HCT116 (cell line): ENCODE results near the gene CDH4. TPM values are rescaled to one million over a fixed set of nuclear protein-coding genes. Genes with fewer than 3 reads are reported as not detected.

ENCODE experiments used
- ATAC-seq: fragments of 200-7000 bp; cut with Tn5 transposase; 2 replicates; pipeline ENCODE4 v1.9.1; 2020; ENCODE audit warnings: mild to moderate bottlenecking, moderate library complexity
- BruUV-seq: library from RNA; stranded (reverse); fragments of 400-500 nt; replicated peaks from 2 replicates; lab custom pipeline; 2021; lab: Mats Ljungman, UMichigan
- CTCF ChIA-PET: fragments of 300-600 bp; sonication (Branson Sonifier 250); formaldehyde crosslinking; loops from one replicate; lab custom pipeline; 2021; ENCODE audit warnings: antibody characterized with exemption; lab: Charles Lee
- POLR2A ChIA-PET: fragments of 300-600, 350-600 bp; sonication (Branson Sonifier 250); formaldehyde crosslinking; loops from one replicate; lab custom pipeline; 2021; ENCODE audit warnings: antibody characterized with exemption; lab: Charles Lee
- RAD21 ChIA-PET, 2 experiments: fragments of 300-600 bp; sonication (Branson Sonifier 250); formaldehyde crosslinking; loops; one replicate each; lab custom pipeline; 2023; ENCODE audit warnings: low total read pairs in 2 of 2; ENCODE audit not compliant: uncharacterized antibody in 2 of 2, unreplicated experiment in 2 of 2, low non-redundant PET in 1 of 2; lab: Charles Lee
- DNase-seq: peaks from one replicate; pipeline ENCODE4 v3.0.0-alpha.2; 2010; ENCODE audit warnings: low read depth, low spot score
- H2AFZ ChIP-seq: fragments of 200-600 bp; shearing (Covaris generic), sonication (generic); 2 replicates; pipeline ENCODE4 v1.6.1; 2017; ENCODE audit warnings: low read depth, mixed run types, mixed read lengths, antibody characterized with exemption, low read length; ENCODE audit not compliant: poor library complexity, severe bottlenecking
- H3K27ac ChIP-seq: 2 replicates; pipeline ENCODE4 v1.5.1; 2012; ENCODE audit warnings: low read depth, low read length
- H3K27me3 ChIP-seq: fragments of 200-600 bp; sonication (generic); 2 replicates; pipeline ENCODE4 v1.6.1; 2016; ENCODE audit warnings: mixed run types, low read length, mixed read lengths; ENCODE audit not compliant: insufficient read depth
- H3K36me3 ChIP-seq, 2 experiments: fragments of 200-500 bp in 1 of 2; fragments of 200-600 bp in 1 of 2; sonication (Bioruptor generic) in 1 of 2; sonication (generic) in 1 of 2; 2 replicates each; pipeline versions ENCODE4 v1.5.1 to v1.6.1; 2014 to 2016; ENCODE audit warnings: low read length in 2 of 2, inconsistent platforms in 1 of 2, mixed read lengths in 1 of 2, mixed run types in 1 of 2; ENCODE audit not compliant: insufficient read depth in 2 of 2, control insufficient read depth in 1 of 2
- H3K4me1 ChIP-seq, 2 experiments: fragments of 200-600 bp in 1 of 2; sonication (generic) in 1 of 2; 2 replicates each; pipeline versions ENCODE4 v1.5.1 to v1.6.1; 2012 to 2017; ENCODE audit warnings: low read length in 2 of 2, inconsistent platforms in 1 of 2, mild to moderate bottlenecking in 1 of 2, mixed read lengths in 1 of 2, mixed run types in 1 of 2, moderate library complexity in 1 of 2; ENCODE audit not compliant: insufficient read depth in 2 of 2, control insufficient read depth in 1 of 2
- H3K4me2 ChIP-seq: fragments of 200-600 bp; sonication (generic); 2 replicates; pipeline ENCODE4 v1.6.1; 2017; ENCODE audit warnings: mixed run types, low read length, mixed read lengths
- H3K4me3 ChIP-seq, 2 experiments: fragments of 200-600 bp in 1 of 2; sonication (generic) in 1 of 2; replicated peaks in 1 of 2; 2 replicates each; pipeline ENCODE4 v1.5.1; 2011 to 2016; ENCODE audit warnings: low read length in 2 of 2, control low read depth in 1 of 2, low read depth in 1 of 2, mild to moderate bottlenecking in 1 of 2, mixed read lengths in 1 of 2, mixed run types in 1 of 2
- H3K79me2 ChIP-seq: fragments of 200-600 bp; sonication (generic); 2 replicates; pipeline ENCODE4 v1.6.1; 2017; ENCODE audit warnings: mild to moderate bottlenecking, mixed run types, low read length, moderate library complexity, mixed read lengths; ENCODE audit not compliant: insufficient read depth
- H3K9ac ChIP-seq: fragments of 200-600 bp; sonication (generic); 2 replicates; pipeline ENCODE4 v1.6.1; 2016; ENCODE audit warnings: low read length, mixed read lengths
- H3K9me2 ChIP-seq: fragments of 200-600 bp; sonication (generic), shearing (Covaris generic); 2 replicates; pipeline ENCODE4 v1.6.1; 2017; ENCODE audit warnings: mixed run types, mild to moderate bottlenecking, moderate library complexity; ENCODE audit not compliant: insufficient read depth
- H3K9me3 ChIP-seq, 2 experiments: fragments of 200-500 bp in 1 of 2; fragments of 200-600 bp in 1 of 2; sonication (Bioruptor generic) in 1 of 2; sonication (generic) in 1 of 2; 2 replicates each; pipeline ENCODE4 v1.6.1; 2014 to 2017; ENCODE audit warnings: low read length in 2 of 2, mixed read lengths in 2 of 2, inconsistent platforms in 1 of 2, low read depth in 1 of 2, mild to moderate bottlenecking in 1 of 2, mixed run types in 1 of 2, moderate library complexity in 1 of 2; ENCODE audit not compliant: control insufficient read depth in 1 of 2, insufficient read depth in 1 of 2
- H4K20me1 ChIP-seq: fragments of 200-600 bp; sonication (generic), shearing (Covaris generic); 2 replicates; pipeline ENCODE4 v1.6.1; 2017; ENCODE audit warnings: mixed run types, mild to moderate bottlenecking, moderate library complexity; ENCODE audit not compliant: insufficient read depth
- CEBPB ChIP-seq: IDR thresholded peaks from 2 replicates; pipeline ENCODE4 v1.6.1; 2012; ENCODE audit warnings: low read depth
- EGR1 ChIP-seq: IDR thresholded peaks from 2 replicates; pipeline ENCODE4 v1.6.1; 2012; ENCODE audit warnings: low read depth
- ELF1 ChIP-seq: IDR thresholded peaks from 2 replicates; pipeline ENCODE4 v1.6.1; 2012; ENCODE audit warnings: low read depth, borderline replicate concordance
- EZH2 ChIP-seq: fragments of 200-600 bp; sonication (generic); IDR thresholded peaks from 2 replicates; pipeline ENCODE4 v1.6.1; 2017; ENCODE audit warnings: antibody characterized with exemption, mixed run types
- EZH2phosphoT487 ChIP-seq: fragments of 200-600 bp; IDR thresholded peaks from 2 replicates; pipeline ENCODE4 v1.6.1; 2018; ENCODE audit warnings: antibody characterized with exemption, borderline replicate concordance
- JUND ChIP-seq: IDR thresholded peaks from 2 replicates; pipeline ENCODE4 v1.6.1; 2012
- POLR2A ChIP-seq: IDR thresholded peaks from 2 replicates; pipeline ENCODE4 v1.7.0; 2011; ENCODE audit warnings: borderline replicate concordance; ENCODE audit not compliant: insufficient read depth, insufficient read length; ENCODE audit errors: extremely low read depth
- RAD21 ChIP-seq: IDR thresholded peaks from 2 replicates; pipeline ENCODE4 v1.6.1; 2012; ENCODE audit warnings: low read depth, mild to moderate bottlenecking
- SIN3A ChIP-seq: IDR thresholded peaks from 2 replicates; pipeline ENCODE4 v1.6.1; 2012; ENCODE audit warnings: low read depth
- SP1 ChIP-seq: IDR thresholded peaks from 2 replicates; pipeline ENCODE4 v1.6.1; 2012; ENCODE audit warnings: low read depth
- SRF ChIP-seq: IDR thresholded peaks from 2 replicates; pipeline ENCODE4 v1.6.1; 2012; ENCODE audit warnings: low read depth
- TCF7L2 ChIP-seq: IDR thresholded peaks from 2 replicates; pipeline ENCODE4 v1.7.0; 2011; ENCODE audit warnings: borderline replicate concordance, inconsistent platforms; ENCODE audit not compliant: insufficient read depth, insufficient read length; ENCODE audit errors: extremely low read depth
- YY1 ChIP-seq: IDR thresholded peaks from 2 replicates; pipeline ENCODE4 v1.6.1; 2011; ENCODE audit warnings: low read length, low read depth, moderate library complexity, mild to moderate bottlenecking; ENCODE audit not compliant: insufficient replicate concordance; ENCODE audit errors: extremely low read depth
- ZFX ChIP-seq: fragments of 450-650 bp; IDR thresholded peaks from 2 replicates; pipeline ENCODE4 v1.6.1; 2017
- ZNF274 ChIP-seq: fragments of 200-500 bp; sonication (Bioruptor generic); IDR thresholded peaks from 2 replicates; pipeline ENCODE4 v1.6.1; 2014; ENCODE audit warnings: mild to moderate bottlenecking, low read depth, low read length, inconsistent platforms
- intact Hi-C: fragments of 100-400 bp; cut with micrococcal nuclease; formaldehyde crosslinking; loops from 2 replicates; pipeline ENCODE4 v1.10.0; 2022
- total RNA-seq: library from RNA; stranded (reverse); gene quantifications from one replicate; pipeline ENCODE4 v1.2.1, GENCODE V29; 2021; ENCODE audit not compliant: unreplicated experiment
- TF ChIP-seq, protein P1 (sequence below): IDR thresholded peaks from 2 replicates; pipeline ENCODE4 v1.6.1; 2011; ENCODE audit warnings: mild to moderate bottlenecking, low read length, moderate library complexity; ENCODE audit not compliant: insufficient replicate concordance; ENCODE audit errors: extremely low read depth
- TF ChIP-seq, protein P2 (sequence below): IDR thresholded peaks from 2 replicates; pipeline ENCODE4 v1.6.1; 2012
- TF ChIP-seq, protein P3 (sequence below), 3 experiments: fragments of 200-600 bp in 1 of 3; sonication (generic) in 1 of 3; IDR thresholded peaks in 2 of 3; conservative IDR thresholded peaks in 1 of 3; 2 replicates each; pipeline ENCODE4 v1.5.1; 2012 to 2017; ENCODE audit warnings: low read depth in 2 of 3, low read length in 2 of 3, antibody characterized with exemption in 1 of 3, borderline replicate concordance in 1 of 3, control low read depth in 1 of 3, mild to moderate bottlenecking in 1 of 3, mixed read lengths in 1 of 3, mixed run types in 1 of 3, moderate library complexity in 1 of 3; ENCODE audit not compliant: insufficient read depth in 1 of 3
- TF ChIP-seq, protein P4 (sequence below): IDR thresholded peaks from 2 replicates; pipeline ENCODE4 v1.6.1; 2012; ENCODE audit warnings: low read depth
- TF ChIP-seq, protein P5 (sequence below): IDR thresholded peaks from 2 replicates; pipeline ENCODE4 v1.6.1; 2012

CDH4 gene
- total RNA-seq, 1 experiment from 2014 or later, result not detected

DNA sequence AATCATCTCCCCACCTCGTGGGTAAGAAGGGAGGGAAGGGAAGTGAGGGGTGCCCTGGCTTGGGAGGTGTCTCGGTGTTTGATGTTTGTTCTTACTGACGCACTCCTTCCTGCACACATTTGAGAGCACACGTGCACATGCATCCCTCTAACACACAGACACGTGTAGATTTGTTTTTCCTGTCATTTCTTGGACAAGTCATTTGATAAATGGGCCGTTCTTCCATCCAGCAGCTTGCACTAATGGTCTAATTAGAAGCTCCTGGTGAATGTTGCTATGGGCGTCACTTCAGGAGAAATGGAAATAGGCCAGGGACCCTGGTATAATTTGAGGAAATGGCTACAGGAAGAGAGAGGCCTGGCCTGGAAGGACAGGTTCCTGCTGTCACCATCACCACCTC, 352.5 kb downstream of the CDH4 start:
- ChIA-PET CTCF (no interaction called here), RAD21 (no interaction called here)

More for the DNA sequence above, 352.5 kb downstream of the CDH4 start:
- Histone ChIP-seq H3K9me3 (no peaks in the 10 kb centered on the region), H3K4me2 (no peak overlapping the region), H3K27me3 (no peaks in the 10 kb centered on the region), H3K4me1 (no peaks in the 10 kb centered on the region), H3K36me3 (no peaks in the 10 kb centered on the region), H3K4me3 (no peak overlapping the region), H3K27ac (no peak overlapping the region), H3K79me2 (no peaks in the 10 kb centered on the region), H4K20me1 (no peaks in the 10 kb centered on the region), H3K9ac (no peak overlapping the region), H3K9me2 (no peaks in the 10 kb centered on the region), H2AFZ (no peak overlapping the region)
- POLR2A ChIA-PET, result no interaction called here
- no TSS peak for BruUV-seq
- ATAC-seq (no peak), DNase-seq (no peak)
- TF ChIP-seq, protein P1, sequence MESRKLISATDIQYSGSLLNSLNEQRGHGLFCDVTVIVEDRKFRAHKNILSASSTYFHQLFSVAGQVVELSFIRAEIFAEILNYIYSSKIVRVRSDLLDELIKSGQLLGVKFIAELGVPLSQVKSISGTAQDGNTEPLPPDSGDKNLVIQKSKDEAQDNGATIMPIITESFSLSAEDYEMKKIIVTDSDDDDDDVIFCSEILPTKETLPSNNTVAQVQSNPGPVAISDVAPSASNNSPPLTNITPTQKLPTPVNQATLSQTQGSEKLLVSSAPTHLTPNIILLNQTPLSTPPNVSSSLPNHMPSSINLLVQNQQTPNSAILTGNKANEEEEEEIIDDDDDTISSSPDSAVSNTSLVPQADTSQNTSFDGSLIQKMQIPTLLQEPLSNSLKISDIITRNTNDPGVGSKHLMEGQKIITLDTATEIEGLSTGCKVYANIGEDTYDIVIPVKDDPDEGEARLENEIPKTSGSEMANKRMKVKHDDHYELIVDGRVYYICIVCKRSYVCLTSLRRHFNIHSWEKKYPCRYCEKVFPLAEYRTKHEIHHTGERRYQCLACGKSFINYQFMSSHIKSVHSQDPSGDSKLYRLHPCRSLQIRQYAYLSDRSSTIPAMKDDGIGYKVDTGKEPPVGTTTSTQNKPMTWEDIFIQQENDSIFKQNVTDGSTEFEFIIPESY, result no peak
- TF ChIP-seq ZFX, result no peak
- TF ChIP-seq TCF7L2, result no peak
- TF ChIP-seq RAD21, result no peak
- TF ChIP-seq JUND, result no peak
- TF ChIP-seq, protein P2, sequence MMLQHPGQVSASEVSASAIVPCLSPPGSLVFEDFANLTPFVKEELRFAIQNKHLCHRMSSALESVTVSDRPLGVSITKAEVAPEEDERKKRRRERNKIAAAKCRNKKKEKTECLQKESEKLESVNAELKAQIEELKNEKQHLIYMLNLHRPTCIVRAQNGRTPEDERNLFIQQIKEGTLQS, result no peak
- no peak for TF ChIP-seq SRF
- no peak for TF ChIP-seq ZNF274
- no peak for TF ChIP-seq EZH2
- no peak for TF ChIP-seq SP1
- no peak for TF ChIP-seq ELF1
- TF ChIP-seq, protein P3, sequence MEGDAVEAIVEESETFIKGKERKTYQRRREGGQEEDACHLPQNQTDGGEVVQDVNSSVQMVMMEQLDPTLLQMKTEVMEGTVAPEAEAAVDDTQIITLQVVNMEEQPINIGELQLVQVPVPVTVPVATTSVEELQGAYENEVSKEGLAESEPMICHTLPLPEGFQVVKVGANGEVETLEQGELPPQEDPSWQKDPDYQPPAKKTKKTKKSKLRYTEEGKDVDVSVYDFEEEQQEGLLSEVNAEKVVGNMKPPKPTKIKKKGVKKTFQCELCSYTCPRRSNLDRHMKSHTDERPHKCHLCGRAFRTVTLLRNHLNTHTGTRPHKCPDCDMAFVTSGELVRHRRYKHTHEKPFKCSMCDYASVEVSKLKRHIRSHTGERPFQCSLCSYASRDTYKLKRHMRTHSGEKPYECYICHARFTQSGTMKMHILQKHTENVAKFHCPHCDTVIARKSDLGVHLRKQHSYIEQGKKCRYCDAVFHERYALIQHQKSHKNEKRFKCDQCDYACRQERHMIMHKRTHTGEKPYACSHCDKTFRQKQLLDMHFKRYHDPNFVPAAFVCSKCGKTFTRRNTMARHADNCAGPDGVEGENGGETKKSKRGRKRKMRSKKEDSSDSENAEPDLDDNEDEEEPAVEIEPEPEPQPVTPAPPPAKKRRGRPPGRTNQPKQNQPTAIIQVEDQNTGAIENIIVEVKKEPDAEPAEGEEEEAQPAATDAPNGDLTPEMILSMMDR (IDR thresholded peaks at IDR 0.05 in 2 of 3, conservative IDR thresholded peaks at IDR 0.05 in 1 of 3; ENCODE audit: borderline replicate concordance in 1 of 3, insufficient read depth in 1 of 3, low read depth in 2 of 3, low read length in 2 of 3), result no peak
- no peak for TF ChIP-seq POLR2A
- TF ChIP-seq, protein P4, sequence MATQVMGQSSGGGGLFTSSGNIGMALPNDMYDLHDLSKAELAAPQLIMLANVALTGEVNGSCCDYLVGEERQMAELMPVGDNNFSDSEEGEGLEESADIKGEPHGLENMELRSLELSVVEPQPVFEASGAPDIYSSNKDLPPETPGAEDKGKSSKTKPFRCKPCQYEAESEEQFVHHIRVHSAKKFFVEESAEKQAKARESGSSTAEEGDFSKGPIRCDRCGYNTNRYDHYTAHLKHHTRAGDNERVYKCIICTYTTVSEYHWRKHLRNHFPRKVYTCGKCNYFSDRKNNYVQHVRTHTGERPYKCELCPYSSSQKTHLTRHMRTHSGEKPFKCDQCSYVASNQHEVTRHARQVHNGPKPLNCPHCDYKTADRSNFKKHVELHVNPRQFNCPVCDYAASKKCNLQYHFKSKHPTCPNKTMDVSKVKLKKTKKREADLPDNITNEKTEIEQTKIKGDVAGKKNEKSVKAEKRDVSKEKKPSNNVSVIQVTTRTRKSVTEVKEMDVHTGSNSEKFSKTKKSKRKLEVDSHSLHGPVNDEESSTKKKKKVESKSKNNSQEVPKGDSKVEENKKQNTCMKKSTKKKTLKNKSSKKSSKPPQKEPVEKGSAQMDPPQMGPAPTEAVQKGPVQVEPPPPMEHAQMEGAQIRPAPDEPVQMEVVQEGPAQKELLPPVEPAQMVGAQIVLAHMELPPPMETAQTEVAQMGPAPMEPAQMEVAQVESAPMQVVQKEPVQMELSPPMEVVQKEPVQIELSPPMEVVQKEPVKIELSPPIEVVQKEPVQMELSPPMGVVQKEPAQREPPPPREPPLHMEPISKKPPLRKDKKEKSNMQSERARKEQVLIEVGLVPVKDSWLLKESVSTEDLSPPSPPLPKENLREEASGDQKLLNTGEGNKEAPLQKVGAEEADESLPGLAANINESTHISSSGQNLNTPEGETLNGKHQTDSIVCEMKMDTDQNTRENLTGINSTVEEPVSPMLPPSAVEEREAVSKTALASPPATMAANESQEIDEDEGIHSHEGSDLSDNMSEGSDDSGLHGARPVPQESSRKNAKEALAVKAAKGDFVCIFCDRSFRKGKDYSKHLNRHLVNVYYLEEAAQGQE, result no peak
- TF ChIP-seq, protein P5, sequence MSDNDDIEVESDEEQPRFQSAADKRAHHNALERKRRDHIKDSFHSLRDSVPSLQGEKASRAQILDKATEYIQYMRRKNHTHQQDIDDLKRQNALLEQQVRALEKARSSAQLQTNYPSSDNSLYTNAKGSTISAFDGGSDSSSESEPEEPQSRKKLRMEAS, result no peak
- no peak for TF ChIP-seq CEBPB
- TF ChIP-seq SIN3A, result no peak
- no peak for TF ChIP-seq YY1
- TF ChIP-seq EZH2phosphoT487, result no peak
- no peak for TF ChIP-seq EGR1
- intact Hi-C loops, result no loop called here
